Hindlimb muscle (tissue), 1 donor: ENCODE results near the gene PGRMC2. TPM values are rescaled to one million over a fixed set of nuclear protein-coding genes. Genes with fewer than 3 reads are reported as not detected.

ENCODE experiments used
- polyA plus RNA-seq: library from polyadenylated mRNA; unstranded; fragments of 120-200 nt; gene quantifications from one replicate; pipeline ENCODE4 v1.2.1, GENCODE V29; 2013; ENCODE audit not compliant: insufficient read length

The PGRMC2 gene
- polyA plus RNA-seq, 1 donor = 61.7 TPM

Other genes with a start within 250 kb of the PGRMC2 start
- gene LARP1B, start 226.5 kb downstream of the PGRMC2 start, polyA plus RNA-seq = 20.3 TPM